NOMO-1 treated with DMSO at 0.1 percent for 48 hours (cell line): ENCODE measurements around the gene PDZD2.
A peak's percentile ranks its signal among the peaks of the same experiment; 100 is the strongest.
"Not testable (repeated sequence)": the region's sequence is repeated elsewhere in the genome, so short reads cannot be mapped to it uniquely, and the experiment has no call there.

Experiments
- DNase-seq: peaks from one replicate; lab custom pipeline; 2025; ENCODE audit not compliant: unreplicated experiment; lab: John Stamatoyannopoulos, UW

PDZD2 gene

GRCh38 chr5:31638748-31639418 lies at the start of gene PDZD2:
TSS of gene PDZD2 (plus strand) at chr5:31639131.
- DNase-seq, result peak; percentile 71

- DNase-seq, result no peak
Observed at GRCh38 chr5:31593665-31594064, 45.3 kb upstream of the PDZD2 start.

- no peak for DNase-seq
Observed at GRCh38 chr5:31596354-31596753, 42.6 kb upstream of the PDZD2 start.

DNA sequence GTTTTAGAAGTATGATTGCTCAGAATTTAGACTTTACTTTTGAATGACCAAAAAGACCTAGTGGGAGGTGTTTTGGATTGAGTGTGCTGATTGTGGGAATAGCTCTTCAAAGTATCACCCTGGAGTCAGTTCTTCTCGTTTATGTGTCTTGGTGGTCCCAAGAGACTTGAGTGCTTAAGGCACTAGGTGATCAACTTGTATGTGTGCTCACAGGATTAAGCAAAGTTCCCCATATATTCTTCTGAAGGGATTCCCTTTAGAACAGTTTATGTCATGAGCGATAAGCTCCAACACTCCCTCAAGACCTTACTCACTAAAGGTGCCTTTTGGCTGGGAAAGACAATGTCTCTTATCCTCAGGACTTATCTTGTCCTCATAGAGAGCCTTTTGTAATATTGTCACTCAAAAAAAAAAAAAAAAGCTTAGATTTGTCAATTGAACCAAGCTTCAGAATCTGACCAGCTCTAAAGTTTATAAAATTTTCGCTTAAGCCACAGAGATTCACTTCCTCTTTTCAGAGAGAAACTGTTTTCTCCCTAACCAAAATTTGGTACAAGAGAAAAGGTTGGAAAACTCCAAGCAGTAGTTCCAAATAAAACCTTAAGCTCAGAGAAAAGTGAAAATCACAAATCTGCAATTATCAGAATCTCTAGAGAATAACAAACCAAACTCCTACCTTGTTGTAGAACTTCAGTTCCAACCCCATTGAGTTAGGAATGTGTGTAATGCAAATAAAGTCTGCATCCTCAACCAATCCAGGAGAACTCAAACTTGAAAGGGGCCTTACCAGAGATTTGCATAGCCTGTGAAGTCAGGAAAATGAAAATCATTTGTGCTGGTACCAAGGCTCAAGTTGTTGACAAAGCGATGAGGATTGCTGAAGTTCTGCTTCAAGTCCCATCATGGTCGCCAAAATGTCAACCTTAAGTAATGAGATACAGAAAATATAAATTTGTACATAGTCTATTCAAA lies 40.0 kb upstream of the PDZD2 start:
- peak; percentile 78 for DNase-seq

DNA sequence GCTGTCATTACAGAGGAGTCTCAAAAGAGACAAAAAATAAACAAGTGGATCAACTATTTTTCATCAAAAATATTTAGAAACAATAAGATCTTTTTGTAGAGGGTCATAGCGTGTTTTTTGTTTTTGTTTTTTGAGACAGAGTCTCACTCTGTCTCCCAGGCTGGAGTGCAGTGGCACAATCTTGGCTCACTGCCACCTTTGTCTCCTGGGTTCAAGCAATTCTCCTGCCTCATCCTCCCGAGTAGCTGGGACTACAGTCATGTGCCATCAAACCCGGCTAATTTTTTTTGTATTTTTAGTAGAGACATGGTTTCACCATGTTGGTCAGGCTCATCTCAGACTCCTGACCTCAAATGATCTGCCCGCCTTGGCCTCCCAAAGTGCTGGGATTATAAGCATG lies 36.6 kb upstream of the PDZD2 start:
- not testable (repeated sequence) for DNase-seq

DNA sequence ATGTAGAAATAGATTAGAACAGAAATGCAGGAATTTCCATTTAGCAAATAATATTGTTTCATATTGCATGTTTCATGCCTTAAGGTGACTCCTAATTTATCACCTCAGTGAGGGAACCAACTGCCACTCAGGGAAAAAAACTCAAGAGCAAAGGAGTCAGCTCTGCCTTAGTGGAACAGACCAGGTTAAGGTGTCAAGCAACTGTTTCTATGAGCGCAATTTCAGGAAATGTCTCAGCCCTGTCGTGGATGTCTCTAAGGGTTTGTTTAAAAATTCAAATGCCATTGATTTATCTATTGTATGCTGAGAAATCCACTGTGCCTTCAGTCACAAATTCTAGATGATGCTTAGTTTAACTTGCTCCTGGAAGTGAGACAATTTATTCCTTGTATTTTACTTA lies 34.7 kb upstream of the PDZD2 start:
- DNase-seq, result no peak

DNA sequence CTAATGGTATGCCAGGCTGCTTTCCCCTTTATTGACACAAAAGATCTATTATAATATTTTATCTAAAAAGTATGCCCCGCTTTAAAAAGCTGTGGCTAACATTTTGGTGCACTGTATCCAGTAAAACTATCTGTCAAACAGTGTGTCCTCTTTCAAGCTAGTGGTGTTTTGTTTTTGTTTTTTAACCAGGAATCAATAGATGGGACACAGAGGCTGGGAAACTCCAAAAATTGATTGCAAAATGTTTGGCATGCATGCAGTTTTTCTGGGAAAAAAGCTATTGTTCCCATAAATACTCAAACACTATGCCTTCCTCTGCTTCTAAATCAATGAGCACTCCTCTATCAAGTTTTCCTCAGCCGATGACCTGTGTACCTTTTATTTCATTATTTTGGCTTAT lies 34.3 kb upstream of the PDZD2 start:
- DNase-seq, result no peak

GRCh38 chr5:31605920-31606319 lies 33.0 kb upstream of the PDZD2 start:
- no peak for DNase-seq

GRCh38 chr5:31607546-31607945 lies 31.4 kb upstream of the PDZD2 start:
- no peak for DNase-seq

GRCh38 chr5:31611002-31611401 lies 27.9 kb upstream of the PDZD2 start:
- no peak for DNase-seq

DNA sequence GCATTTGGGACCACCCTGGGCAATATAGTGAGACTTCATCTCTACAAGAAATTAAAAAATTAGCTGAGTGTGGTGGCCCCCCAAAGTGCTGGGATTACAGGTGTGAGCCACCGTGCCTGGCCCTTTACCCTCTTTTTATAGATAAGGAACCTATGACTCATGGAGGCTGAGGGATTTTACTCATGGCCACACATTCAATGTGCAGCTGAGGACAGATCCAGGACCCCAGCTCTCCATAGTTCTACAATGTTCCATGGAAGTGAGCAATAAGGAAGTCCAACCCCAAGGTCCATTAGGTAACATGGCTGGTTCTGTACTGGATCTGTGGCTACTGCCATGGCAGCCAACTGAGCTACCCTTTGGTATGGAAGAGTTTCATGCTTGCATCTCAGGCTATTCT lies 25.3 kb upstream of the PDZD2 start:
- no peak for DNase-seq

DNA sequence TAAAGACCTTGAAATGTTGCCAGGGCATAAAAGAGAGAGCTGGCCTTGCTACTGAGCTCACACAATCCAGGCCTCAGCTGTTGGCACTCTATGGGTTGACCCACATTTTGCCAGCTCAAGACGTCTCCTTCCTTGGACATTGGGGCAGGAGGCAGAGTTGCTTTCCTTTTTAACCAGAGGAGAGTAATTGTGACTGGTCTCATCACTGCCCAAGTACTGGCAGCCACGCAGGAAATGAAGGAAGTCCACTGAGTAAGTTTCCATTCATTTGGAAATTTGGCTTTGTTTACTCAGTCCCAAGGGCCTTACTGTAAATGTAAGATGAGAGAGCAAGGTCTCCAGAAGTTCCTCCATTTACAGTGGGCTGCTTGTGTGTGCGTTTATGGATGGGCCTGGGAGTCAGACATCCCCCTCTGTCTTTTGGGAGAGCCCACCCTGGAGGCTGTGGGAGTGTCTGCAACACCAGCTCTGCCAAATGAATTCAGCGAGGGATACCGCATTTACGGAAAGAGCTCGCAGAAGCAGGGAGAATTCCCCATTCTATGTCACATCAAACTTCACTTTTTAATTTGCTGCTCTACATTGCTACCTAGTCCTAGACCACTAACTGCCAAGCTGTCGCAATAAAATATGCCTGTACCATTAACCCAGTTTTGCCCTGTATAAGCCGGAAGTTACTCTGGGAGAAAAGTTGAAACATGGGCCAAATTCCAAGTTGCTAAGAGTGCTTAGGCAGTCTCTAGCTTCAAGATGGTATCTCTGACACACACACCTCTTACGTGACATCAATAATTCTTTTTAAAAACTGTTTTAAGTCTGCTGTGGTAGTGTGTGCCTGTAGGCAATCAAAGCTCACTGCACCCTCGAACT lies 24.5 kb upstream of the PDZD2 start:
- no peak for DNase-seq

GRCh38 chr5:31617867-31618266 lies 21.1 kb upstream of the PDZD2 start:
- DNase-seq, result no peak

GRCh38 chr5:31620026-31620425 lies 18.9 kb upstream of the PDZD2 start:
- no peak for DNase-seq

DNA sequence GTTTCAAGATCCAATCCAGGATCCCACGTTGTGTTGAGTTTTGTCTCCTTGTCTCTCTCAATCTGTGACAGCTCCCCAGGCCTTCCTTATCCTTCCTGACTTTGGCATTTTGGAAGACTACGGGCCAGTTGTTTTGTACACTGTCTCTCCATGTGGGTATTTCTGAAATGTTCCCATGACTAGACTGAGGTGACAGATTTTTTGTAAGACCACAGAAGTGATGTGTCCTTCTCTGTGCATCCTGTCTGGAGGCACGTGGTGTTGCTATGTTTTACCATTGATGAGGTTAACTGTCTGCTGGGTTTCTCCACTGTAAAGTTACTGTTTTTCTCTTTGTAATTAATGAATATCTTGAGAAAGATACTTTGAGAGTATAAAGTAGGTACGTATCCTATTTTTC lies 15.7 kb upstream of the PDZD2 start:
- no peak for DNase-seq

- no peak for DNase-seq
Observed at GRCh38 chr5:31625394-31625793, 13.5 kb upstream of the PDZD2 start.

- no peak for DNase-seq
Observed at GRCh38 chr5:31626156-31626555, 12.8 kb upstream of the PDZD2 start.

GRCh38 chr5:31626604-31627234 lies 12.2 kb upstream of the PDZD2 start:
- no peak for DNase-seq

DNA sequence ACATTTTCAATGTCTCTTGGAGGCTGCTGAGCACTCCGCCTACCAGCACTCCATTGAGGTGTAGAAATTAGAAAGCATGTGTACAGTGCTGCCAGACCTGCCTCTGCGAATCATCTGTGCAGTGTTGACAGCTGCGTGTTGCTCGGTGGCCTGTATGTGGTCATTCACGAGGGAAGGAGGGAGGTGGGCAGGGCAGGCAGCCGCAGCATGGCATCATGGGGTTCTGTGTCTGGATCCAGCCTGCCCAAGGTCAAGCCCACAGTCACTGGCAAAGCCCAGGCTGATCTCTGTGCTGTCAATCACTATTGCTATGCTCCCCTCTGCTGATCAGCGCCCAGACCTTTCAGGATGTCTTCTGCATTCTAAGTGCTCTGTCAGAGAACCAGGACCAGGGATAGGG lies 8.0 kb upstream of the PDZD2 start:
- no peak for DNase-seq

DNA sequence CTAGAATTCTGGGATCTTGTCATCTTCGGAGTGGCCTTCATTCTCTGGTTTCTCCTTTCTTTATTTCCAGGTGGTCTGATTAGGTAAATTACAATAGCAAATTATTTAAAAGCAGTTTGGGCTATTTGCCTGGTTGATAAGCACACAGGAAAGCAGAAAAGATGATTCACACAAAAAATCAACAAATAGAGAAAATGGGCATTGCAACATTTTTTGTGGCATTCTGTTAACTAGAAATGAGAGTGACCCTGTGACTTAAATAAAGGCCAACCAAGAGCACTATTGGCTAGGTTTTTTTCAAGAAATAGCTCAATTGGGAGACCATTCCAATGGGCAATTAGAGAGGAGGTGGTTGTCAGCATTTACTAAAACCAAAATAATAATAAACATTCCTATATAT lies 6.5 kb upstream of the PDZD2 start:
- no peak for DNase-seq

DNA sequence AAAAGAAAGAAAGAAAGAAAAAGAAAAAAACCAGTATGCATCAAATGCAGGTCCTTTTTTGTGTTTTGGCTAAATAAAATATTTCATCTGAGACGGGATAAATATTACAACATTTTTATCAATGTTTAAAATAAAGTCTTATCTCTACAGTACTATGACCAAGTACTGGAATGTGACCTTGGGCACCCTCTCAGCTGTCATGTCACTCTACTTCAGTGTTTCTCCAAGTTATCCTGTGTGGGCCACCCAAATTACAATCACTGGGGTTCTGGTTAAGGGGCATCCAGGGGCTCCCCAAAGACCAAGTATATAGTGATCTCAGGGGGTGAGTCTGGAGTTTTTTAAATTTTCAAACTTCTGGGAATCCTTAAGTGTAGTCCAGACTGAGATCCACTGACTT lies 3.5 kb upstream of the PDZD2 start:
- DNase-seq, result no peak
